OCI-LY7 (cell line): ENCODE measurements around the gene TM4SF5. TPM values are rescaled to one million over a fixed set of nuclear protein-coding genes. Genes with fewer than 3 reads are reported as not detected.

Experiments used
- BruUV-seq: library from RNA; stranded (reverse); fragments of 400-500 nt; replicated peaks from 2 replicates; lab custom pipeline; 2021; lab: Mats Ljungman, UMichigan
- CTCF ChIA-PET: fragments of 300-600 bp; sonication (Branson Sonifier 250); formaldehyde crosslinking; loops from one replicate; lab custom pipeline; 2022; ENCODE audit warnings: antibody characterized with exemption; ENCODE audit not compliant: unreplicated experiment; lab: Charles Lee
- POLR2A ChIA-PET: fragments of 300-600 bp; sonication (Branson Sonifier 250); formaldehyde crosslinking; loops from one replicate; lab custom pipeline; 2022; ENCODE audit warnings: antibody characterized with exemption; lab: Charles Lee
- DNase-seq: peaks from one replicate; pipeline ENCODE4 v3.0.0-alpha.2; 2015; ENCODE audit warnings: low spot score
- H2AFZ ChIP-seq: fragments of 200-600 bp; sonication (generic), shearing (Covaris generic); 2 replicates; pipeline ENCODE4 v1.6.1; 2014; ENCODE audit warnings: mild to moderate bottlenecking, antibody characterized with exemption, low read length, moderate library complexity
- H3K27ac ChIP-seq: fragments of 200-600 bp; sonication (generic); 2 replicates; pipeline ENCODE4 v1.5.1; 2014; ENCODE audit warnings: mixed run types, low read depth, mild to moderate bottlenecking, moderate library complexity, low read length, inconsistent platforms; ENCODE audit not compliant: poor library complexity, severe bottlenecking
- H3K36me3 ChIP-seq: fragments of 200-600 bp; sonication (generic); 2 replicates; pipeline ENCODE4 v1.6.1; 2014; ENCODE audit warnings: mild to moderate bottlenecking, antibody characterized with exemption, low read length, moderate library complexity, mixed read lengths; ENCODE audit not compliant: insufficient read depth
- H3K4me1 ChIP-seq: fragments of 200-600 bp; sonication (generic); 2 replicates; pipeline ENCODE4 v1.5.1; 2014; ENCODE audit warnings: mild to moderate bottlenecking, low read length; ENCODE audit not compliant: insufficient read depth, poor library complexity, severe bottlenecking
- H3K4me2 ChIP-seq: fragments of 200-600 bp; sonication (generic); 2 replicates; pipeline ENCODE4 v1.6.1; 2014; ENCODE audit warnings: mild to moderate bottlenecking, low read length
- H3K4me3 ChIP-seq: fragments of 200-600 bp; sonication (generic); 2 replicates; pipeline ENCODE4 v1.5.1; 2014; ENCODE audit warnings: mild to moderate bottlenecking, low read depth, low read length; ENCODE audit not compliant: poor library complexity, severe bottlenecking
- H3K79me2 ChIP-seq: fragments of 200-600 bp; sonication (generic); 2 replicates; pipeline ENCODE4 v1.6.1; 2016; ENCODE audit warnings: low read depth, mild to moderate bottlenecking, low read length, moderate library complexity, mixed read lengths; ENCODE audit not compliant: insufficient read depth
- H3K9me2 ChIP-seq: fragments of 200-600 bp; sonication (generic); 2 replicates; pipeline ENCODE4 v1.6.1; 2016; ENCODE audit warnings: mild to moderate bottlenecking, low read length, mixed read lengths; ENCODE audit not compliant: insufficient read depth
- H3K9me3 ChIP-seq: fragments of 200-600 bp; sonication (generic); 2 replicates; pipeline ENCODE4 v1.6.1; 2014; ENCODE audit warnings: mild to moderate bottlenecking, mixed run types, low read length, mixed read lengths
- H4K20me1 ChIP-seq: fragments of 200-600 bp; sonication (generic); 2 replicates; pipeline ENCODE4 v1.6.1; 2014; ENCODE audit warnings: mild to moderate bottlenecking, antibody characterized with exemption, low read length, moderate library complexity, mixed read lengths; ENCODE audit not compliant: insufficient read depth
- CTCF ChIP-seq: fragments of 200-600 bp; sonication (generic); conservative IDR thresholded peaks from 2 replicates; pipeline ENCODE4 v1.5.1; 2014; ENCODE audit warnings: mild to moderate bottlenecking, antibody characterized with exemption, low read length, moderate library complexity, mixed read lengths
- EZH2phosphoT487 ChIP-seq: fragments of 200-600 bp; sonication (generic); IDR thresholded peaks from 2 replicates; pipeline ENCODE4 v1.6.1; 2018; ENCODE audit warnings: low read depth, borderline replicate concordance, mild to moderate bottlenecking, mixed run types, antibody characterized with exemption, low read length, moderate library complexity, mixed read lengths
- intact Hi-C: fragments of 100-400 bp; cut with micrococcal nuclease; formaldehyde crosslinking; loops from one replicate; pipeline ENCODE4 v1.10.0; 2022; ENCODE audit not compliant: unreplicated experiment
- total RNA-seq, 2 experiments: library from RNA; depleted of rRNA in 1 of 2; stranded (reverse); fragments of >200 nt in 1 of 2; shearing (Covaris generic) in 1 of 2; gene quantifications; 2 replicates each; pipeline ENCODE4 v1.2.3, GENCODE V29; 2014 to 2022

The TM4SF5 gene
- total RNA-seq, 2 experiments from 2014 or later = not detected

DNA sequence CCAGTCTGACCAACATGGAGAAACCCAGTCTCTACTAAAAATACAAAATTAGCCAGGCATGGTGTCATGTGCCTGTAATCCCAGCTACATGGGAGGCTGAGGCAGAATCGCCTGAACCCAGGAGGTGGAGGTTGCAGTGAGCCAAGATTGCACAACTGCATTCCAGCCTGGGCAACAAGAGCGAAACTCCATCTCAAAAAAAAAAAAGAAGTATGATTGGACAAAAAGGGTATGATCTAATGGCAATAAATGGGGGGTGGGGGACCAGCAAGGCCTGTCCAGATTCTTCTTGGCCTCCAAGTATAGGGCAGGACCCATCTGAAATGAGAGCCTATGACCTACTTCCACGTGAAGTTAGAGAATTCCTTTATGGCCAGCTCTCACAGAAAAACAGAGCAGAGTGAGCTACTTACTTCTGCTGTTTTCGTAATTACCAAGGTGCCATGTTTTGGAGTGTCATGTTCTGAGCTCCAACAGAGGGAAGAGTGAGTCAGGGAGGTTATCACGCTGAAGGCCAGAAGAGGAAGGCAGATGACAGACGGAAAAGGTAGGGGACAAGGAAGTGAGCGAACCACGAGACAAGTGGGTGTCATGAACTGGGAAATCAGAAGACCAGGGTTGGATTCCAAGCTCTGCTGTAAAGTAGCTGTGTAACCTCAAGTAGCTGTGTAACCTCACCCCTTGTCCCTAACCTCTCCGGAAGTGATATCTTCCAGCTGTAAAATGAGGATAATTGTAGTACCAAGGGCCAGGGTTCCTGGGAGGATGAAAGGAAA is 35.6 kb upstream of the TM4SF5 start:
- POLR2A ChIA-PET = no interaction called here
- Histone ChIP-seq H3K4me1 (peaks cover 24% of the 10 kb centered on the region), H3K9me3 (no peaks in the 10 kb centered on the region), H3K36me3 (no peaks in the 10 kb centered on the region), H3K4me3 (no peak overlapping the region), H3K27ac (no peak overlapping the region), H3K9me2 (no peaks in the 10 kb centered on the region), H4K20me1 (no peaks in the 10 kb centered on the region), H2AFZ (no peak overlapping the region), H3K79me2 (no peaks in the 10 kb centered on the region; the same call in 1 of the 2 replicates), H3K4me2 (no peak overlapping the region)
- no peak for TF ChIP-seq EZH2phosphoT487
- no TSS peak for BruUV-seq
- intact Hi-C loops = no loop called here
- CTCF ChIA-PET = no interaction called here
- no peak for DNase-seq

- H3K9me2 ChIP-seq = no peaks in the 10 kb centered on the region
- no peaks in the 10 kb centered on the region for H3K9me3 ChIP-seq
- H3K36me3 ChIP-seq = no peaks in the 10 kb centered on the region
- intact Hi-C loops = no loop called here
- no peak overlapping the region for H3K27ac ChIP-seq
- DNase-seq = no peak
- no peaks in the 10 kb centered on the region for H3K79me2 ChIP-seq
- BruUV-seq = no TSS peak
- H3K4me1 ChIP-seq = peaks cover 8% of the 10 kb centered on the region
- peak overlapping the region; percentile 61; the same call in 1 of the 2 replicates for H3K4me2 ChIP-seq
- no peak overlapping the region for H3K4me3 ChIP-seq
- no peaks in the 10 kb centered on the region for H4K20me1 ChIP-seq
- ChIA-PET CTCF (no interaction called here), POLR2A (no interaction called here)
- TF ChIP-seq EZH2phosphoT487 (no peak), CTCF (no peak)
- no peak overlapping the region for H2AFZ ChIP-seq
These were observed 33.3 kb upstream of the TM4SF5 start for GRCh38 chr17:4738136-4739121.
